Osteoblast (primary cell): ENCODE results near the gene PNPO. TPM values are rescaled to one million over a fixed set of nuclear protein-coding genes. Genes with fewer than 3 reads are reported as not detected.

Source experiments
- DNase-seq: peaks from one replicate; pipeline ENCODE4 v3.0.0; 2011; ENCODE audit warnings: low spot score, mixed read lengths; ENCODE audit not compliant: insufficient read length; ENCODE audit errors: missing footprints
- H2AFZ ChIP-seq: 2 replicates; pipeline ENCODE4 v1.6.0; 2011; ENCODE audit warnings: mild to moderate bottlenecking, low read length
- H3K27ac ChIP-seq: 2 replicates; pipeline ENCODE4 v1.5.1; 2011; ENCODE audit warnings: mild to moderate bottlenecking, low read depth, low read length, moderate library complexity
- H3K27me3 ChIP-seq: 2 replicates; pipeline ENCODE4 v1.6.0; 2012; ENCODE audit warnings: mild to moderate bottlenecking, control low read depth, inconsistent platforms, low read length, moderate library complexity; ENCODE audit not compliant: insufficient read depth
- H3K36me3 ChIP-seq: 2 replicates; pipeline ENCODE4 v1.5.1; 2011; ENCODE audit warnings: mild to moderate bottlenecking, low read length, control low read depth, moderate library complexity; ENCODE audit not compliant: insufficient read depth
- H3K4me1 ChIP-seq: 2 replicates; pipeline ENCODE4 v1.5.1; 2011; ENCODE audit warnings: mild to moderate bottlenecking, low read length, control low read depth, moderate library complexity; ENCODE audit not compliant: insufficient read depth
- H3K4me2 ChIP-seq: 2 replicates; pipeline ENCODE4 v1.6.0; 2011; ENCODE audit warnings: mild to moderate bottlenecking, low read length; ENCODE audit not compliant: insufficient read depth
- H3K4me3 ChIP-seq: fragments of 200-600 bp; sonication (generic); 3 replicates; pipeline ENCODE4 v1.5.1; 2012; ENCODE audit warnings: mild to moderate bottlenecking, low read length, inconsistent platforms; ENCODE audit not compliant: insufficient read depth
- H3K79me2 ChIP-seq: 2 replicates; pipeline ENCODE4 v1.6.0; 2012; ENCODE audit warnings: mild to moderate bottlenecking, low read length, control low read depth, inconsistent platforms; ENCODE audit not compliant: insufficient read depth
- H3K9me3 ChIP-seq: 2 replicates; pipeline ENCODE4 v1.5.1; 2011; ENCODE audit warnings: low read depth, low read length, control low read depth
- H4K20me1 ChIP-seq: 2 replicates; pipeline ENCODE4 v1.6.0; 2012; ENCODE audit warnings: mild to moderate bottlenecking, low read length, control low read depth; ENCODE audit not compliant: insufficient read depth
- CTCF ChIP-seq: IDR thresholded peaks from 2 replicates; pipeline ENCODE4 v1.5.1; 2011; ENCODE audit warnings: mild to moderate bottlenecking, low read depth, low read length, moderate library complexity; ENCODE audit errors: extremely low read depth
- total RNA-seq: library from RNA; depleted of rRNA; stranded (reverse); fragments of >200 nt; gene quantifications from 2 replicates; pipeline ENCODE4 v1.2.3, GENCODE V29; 2012

The PNPO gene
- total RNA-seq, 1 donor: 31.5 TPM

GRCh38 chr17:47997586-47997985 lies 56.2 kb downstream of the PNPO start:
- no peaks in the 10 kb centered on the region for H3K36me3 ChIP-seq
- H3K4me3 ChIP-seq: no peak overlapping the region
- no peak for TF ChIP-seq CTCF
- H3K4me2 ChIP-seq: no peak overlapping the region
- no peaks in the 10 kb centered on the region for H3K9me3 ChIP-seq
- DNase-seq: no peak
- no peaks in the 10 kb centered on the region for H3K79me2 ChIP-seq
- peaks cover 10% of the 10 kb centered on the region for H3K4me1 ChIP-seq
- H3K27me3 ChIP-seq: peaks cover 4% of the 10 kb centered on the region
- no peak overlapping the region for H2AFZ ChIP-seq
- no peaks in the 10 kb centered on the region for H4K20me1 ChIP-seq
- no peak overlapping the region for H3K27ac ChIP-seq

GRCh38 chr17:47998044-47998443 lies 56.7 kb downstream of the PNPO start:
- no peaks in the 10 kb centered on the region for H3K79me2 ChIP-seq
- H3K36me3 ChIP-seq: no peaks in the 10 kb centered on the region
- no peak for TF ChIP-seq CTCF
- H3K4me1 ChIP-seq: peaks cover 15% of the 10 kb centered on the region
- DNase-seq: no peak
- H3K27ac ChIP-seq: no peak overlapping the region
- H3K27me3 ChIP-seq: peaks cover 4% of the 10 kb centered on the region
- H4K20me1 ChIP-seq: no peaks in the 10 kb centered on the region
- no peaks in the 10 kb centered on the region for H3K9me3 ChIP-seq
- no peak overlapping the region for H3K4me2 ChIP-seq
- H2AFZ ChIP-seq: no peak overlapping the region
- no peak overlapping the region for H3K4me3 ChIP-seq

Other genes starting within 250 kb of the PNPO start
- 11.8 and 11.9 TPM in 2 replicates for gene TBKBP1, start 247.4 kb upstream of the PNPO start, total RNA-seq
- gene TBX21, start 208.3 kb upstream of the PNPO start, total RNA-seq: not detected in 2 replicates
- gene OSBPL7, start 119.8 kb upstream of the PNPO start, total RNA-seq: 8.0 and 8.3 TPM in 2 replicates
- gene MRPL10, start 110.0 kb upstream of the PNPO start, total RNA-seq: 32.7 and 35.8 TPM in 2 replicates
- gene LRRC46, start 109.9 kb upstream of the PNPO start, total RNA-seq: not detected in 2 replicates
- gene SCRN2, start 100.3 kb upstream of the PNPO start, total RNA-seq: 41.0 and 42.7 TPM in 2 replicates
- under 0.01 TPM in 2 replicates for gene SP6, start 90.4 kb upstream of the PNPO start, total RNA-seq
- 2.4 and 2.5 TPM in 2 replicates for gene SP2, start 45.3 kb upstream of the PNPO start, total RNA-seq
- not detected in 2 replicates for gene PRR15L, start 16.3 kb downstream of the PNPO start, total RNA-seq
- gene CDK5RAP3, start 29.5 kb downstream of the PNPO start, total RNA-seq: 46.6 and 50.3 TPM in 2 replicates
- gene COPZ2, start 96.2 kb downstream of the PNPO start, total RNA-seq: 117 and 121 TPM in 2 replicates
- gene NFE2L1, start 106.8 kb downstream of the PNPO start, total RNA-seq: 144 and 165 TPM in 2 replicates
- gene CBX1, start 159.9 kb downstream of the PNPO start, total RNA-seq: 29.5 and 30.0 TPM in 2 replicates
- gene SNX11, start 166.2 kb downstream of the PNPO start, total RNA-seq: 13.6 and 20.6 TPM in 2 replicates